ENCODE results near the gene CPNE8. TPM values are rescaled to one million over a fixed set of nuclear protein-coding genes. Genes with fewer than 3 reads are reported as not detected.

Gene CPNE8
- polyA plus RNA-seq, 4 donors, result 11.7 to 16.1 (median 14.1) TPM

DNA sequence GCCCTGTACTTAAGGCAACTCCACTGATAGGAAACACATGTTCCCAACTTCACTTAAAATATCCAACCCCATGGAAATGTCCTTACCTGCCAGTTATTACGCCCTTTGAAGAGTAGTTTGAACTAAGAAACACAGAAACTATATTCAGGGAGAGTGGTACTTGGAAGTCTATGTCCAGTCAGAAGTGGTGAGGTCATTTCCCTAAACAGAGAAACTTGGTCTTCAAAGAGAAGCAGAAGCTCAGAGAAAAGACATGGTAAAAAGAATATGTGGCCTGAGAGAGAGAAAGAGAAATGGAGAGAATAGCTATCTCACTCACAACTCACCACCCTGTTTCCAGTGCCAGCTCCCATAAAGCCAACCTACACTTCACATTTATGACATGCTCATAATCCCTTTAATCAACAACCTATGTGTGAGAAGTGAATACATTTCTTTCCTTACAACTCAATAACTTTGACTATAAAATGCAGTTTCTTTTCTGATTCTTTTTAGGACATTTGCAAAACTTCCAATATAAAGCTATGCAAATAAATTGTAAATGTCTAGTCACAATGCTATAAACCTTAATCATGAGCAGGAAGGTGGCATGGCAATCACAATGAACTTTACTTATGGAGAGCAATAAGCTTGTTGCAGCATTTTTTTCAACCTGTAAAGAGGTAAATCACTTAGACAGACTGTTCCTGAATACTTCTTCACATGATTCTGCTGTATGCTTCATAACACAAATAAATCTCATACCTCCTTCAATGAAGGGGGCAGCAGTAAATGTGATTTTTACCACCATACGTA lies 67.1 kb downstream of the CPNE8 start:
- no peak for DNase-seq (ENCODE audit: low read depth in 4 of 4, low spot score in 3 of 4)

- no peak for DNase-seq (ENCODE audit: low read depth in 4 of 4, low spot score in 3 of 4)
Observed at GRCh38 chr12:38831715-38832114, 73.7 kb downstream of the CPNE8 start.

- DNase-seq (ENCODE audit: low read depth in 4 of 4, low spot score in 3 of 4), result no peak
Observed at GRCh38 chr12:38825006-38825405, 80.4 kb downstream of the CPNE8 start.

DNA sequence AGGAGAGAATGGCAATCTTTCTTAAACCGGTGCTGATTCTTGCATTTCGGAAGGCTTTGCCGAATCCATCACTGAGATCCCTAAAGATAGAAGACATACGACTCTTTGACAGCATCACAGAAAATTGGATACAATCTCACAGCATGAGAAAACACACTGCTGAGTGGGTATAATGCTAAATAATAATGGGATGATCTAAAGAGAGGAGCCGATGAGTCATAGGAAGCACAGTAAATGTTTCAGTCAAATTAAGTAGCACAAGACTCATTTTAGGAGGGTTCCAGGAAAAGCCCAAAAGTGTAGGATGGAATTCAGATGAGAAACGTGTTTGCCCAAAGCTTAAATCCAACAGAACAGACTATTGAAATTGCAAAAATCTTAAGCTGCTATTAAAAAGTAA lies 81.7 kb downstream of the CPNE8 start:
- DNase-seq (ENCODE audit: low read depth in 4 of 4, low spot score in 3 of 4), result no peak

DNA sequence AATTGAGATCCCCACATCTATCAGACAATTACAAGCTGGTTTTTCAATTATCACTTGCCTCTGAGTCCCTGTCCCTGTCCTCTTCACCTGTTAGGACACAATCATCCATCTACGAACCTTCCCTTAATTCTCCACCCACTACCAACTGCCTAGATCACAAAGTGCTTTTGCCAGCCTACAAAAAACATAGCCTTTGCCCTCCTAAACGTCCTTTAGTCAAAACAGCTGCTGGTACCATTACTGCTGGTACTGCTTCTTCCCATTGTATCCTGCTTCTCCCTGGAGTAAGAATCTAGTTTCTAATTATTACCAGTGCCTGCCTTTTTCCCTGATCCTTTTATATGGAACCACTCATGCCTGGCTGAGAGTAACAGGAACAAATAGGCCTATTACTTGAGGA lies 82.1 kb downstream of the CPNE8 start:
- no peak for DNase-seq (ENCODE audit: low read depth in 4 of 4, low spot score in 3 of 4)

- DNase-seq (ENCODE audit: low read depth in 4 of 4, low spot score in 3 of 4), result no peak
Observed at GRCh38 chr12:38817942-38818341, 87.4 kb downstream of the CPNE8 start.

DNA sequence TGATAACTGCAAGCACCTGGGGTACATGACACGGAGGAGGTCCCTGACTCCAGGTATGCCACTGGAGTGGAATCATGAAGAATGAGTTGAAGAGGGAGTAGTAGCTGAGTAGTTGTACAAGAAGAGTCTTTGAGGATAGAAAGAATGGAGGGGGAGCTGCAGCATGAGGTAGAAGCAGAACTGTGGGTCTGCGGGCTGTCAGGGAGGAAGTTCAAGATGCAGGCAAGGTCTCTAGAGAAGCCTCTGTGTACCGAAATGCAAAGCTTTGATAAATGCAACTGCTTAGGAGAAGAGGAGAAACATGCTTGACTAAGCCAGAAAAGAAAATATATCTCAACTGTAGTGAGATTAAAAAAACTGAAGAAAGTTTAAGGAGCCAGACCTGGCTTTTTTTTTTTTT lies 91.5 kb downstream of the CPNE8 start:
- no peak for DNase-seq (ENCODE audit: low read depth in 4 of 4, low spot score in 3 of 4)

GRCh38 chr12:38811814-38812356 lies 93.5 kb downstream of the CPNE8 start:
- DNase-seq (ENCODE audit: low read depth in 4 of 4, low spot score in 3 of 4), result no peak

DNA sequence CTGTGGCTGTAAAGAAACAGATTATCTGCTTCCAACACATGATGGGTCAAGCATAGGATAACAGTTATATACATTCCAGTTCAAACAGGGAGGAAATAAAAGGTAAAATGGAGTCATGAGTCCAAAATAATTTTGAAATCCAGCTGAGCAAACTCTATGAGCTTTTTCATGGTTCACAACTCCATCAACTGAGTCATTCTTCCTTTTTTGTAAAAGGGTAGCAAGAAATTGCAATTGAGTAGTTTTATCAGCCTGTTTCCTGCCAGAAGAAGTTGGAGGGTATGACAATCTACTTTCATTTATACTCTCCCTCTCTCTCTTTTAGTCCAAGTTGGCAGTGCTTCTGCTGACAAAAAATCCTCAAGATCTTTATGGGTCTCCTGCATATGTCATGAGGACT lies 95.6 kb downstream of the CPNE8 start:
- DNase-seq (ENCODE audit: low read depth in 4 of 4, low spot score in 3 of 4), result no peak

DNA sequence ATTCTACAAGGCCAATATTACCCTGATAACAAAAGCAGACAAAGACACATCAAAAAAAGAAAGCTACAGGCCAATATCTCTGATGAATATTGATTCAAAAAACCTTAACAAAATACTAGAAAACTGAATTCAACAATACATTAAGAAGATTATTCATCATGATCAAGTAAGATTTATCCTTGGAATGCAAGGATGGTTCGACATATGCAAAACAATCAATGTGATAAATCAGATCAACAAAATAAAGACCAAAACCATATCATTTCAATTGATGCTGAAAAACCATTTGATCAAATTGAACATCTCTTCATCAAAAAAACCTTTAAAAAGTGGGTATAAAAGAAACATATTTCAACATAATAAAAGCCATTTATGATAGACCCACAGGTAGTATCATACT lies 117.3 kb downstream of the CPNE8 start:
- no peak for DNase-seq (ENCODE audit: low read depth in 4 of 4, low spot score in 3 of 4)

GRCh38 chr12:38785381-38785780 lies 120.0 kb downstream of the CPNE8 start:
- no peak for DNase-seq (ENCODE audit: low read depth in 4 of 4, low spot score in 3 of 4)

DNA sequence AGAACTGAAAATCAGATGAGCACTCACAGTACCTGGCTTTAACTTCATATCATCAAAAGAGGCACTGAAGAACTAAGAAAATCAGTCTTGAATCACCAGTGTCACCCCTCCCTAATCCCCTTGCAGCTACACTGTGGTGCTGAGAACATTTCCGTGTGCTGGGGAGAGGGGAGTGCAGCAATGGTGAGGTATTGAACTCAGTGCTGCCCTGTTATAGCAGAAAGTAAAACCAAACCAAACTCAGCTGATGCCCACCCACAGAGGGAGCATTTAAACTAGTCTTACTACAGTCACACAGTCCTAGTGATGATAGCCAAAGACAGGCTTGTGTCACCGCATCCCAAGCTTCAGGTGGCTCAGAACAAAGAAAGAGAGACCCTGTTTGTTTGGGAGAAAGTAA lies 122.1 kb downstream of the CPNE8 start:
- no peak for DNase-seq (ENCODE audit: low read depth in 4 of 4, low spot score in 3 of 4)

DNA sequence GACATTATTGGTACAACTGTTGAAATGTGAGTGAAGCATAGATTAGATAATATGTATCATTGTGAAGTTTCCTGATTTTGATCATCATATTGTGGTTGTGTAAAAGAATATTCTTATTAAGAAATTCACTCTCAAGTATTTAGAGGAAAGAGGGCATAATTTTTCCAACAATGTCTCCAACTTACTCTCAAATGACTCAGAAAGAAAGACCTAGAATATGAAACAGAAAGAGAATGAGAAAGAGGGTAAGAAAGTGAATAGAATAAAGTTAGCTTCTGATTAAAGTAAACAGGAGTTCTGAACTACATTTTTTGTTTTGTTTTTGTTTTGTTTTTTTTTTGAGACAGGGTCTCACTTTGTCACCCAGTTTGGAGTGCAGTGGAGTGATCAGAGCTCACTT lies 123.0 kb downstream of the CPNE8 start:
- no peak for DNase-seq (ENCODE audit: low read depth in 4 of 4, low spot score in 3 of 4)

- DNase-seq (ENCODE audit: low read depth in 4 of 4, low spot score in 3 of 4), result no peak
Observed at GRCh38 chr12:38776647-38777046, 128.7 kb downstream of the CPNE8 start.

- DNase-seq (ENCODE audit: low read depth in 4 of 4, low spot score in 3 of 4), result no peak
Observed at GRCh38 chr12:38775457-38775856, 129.9 kb downstream of the CPNE8 start.

DNA sequence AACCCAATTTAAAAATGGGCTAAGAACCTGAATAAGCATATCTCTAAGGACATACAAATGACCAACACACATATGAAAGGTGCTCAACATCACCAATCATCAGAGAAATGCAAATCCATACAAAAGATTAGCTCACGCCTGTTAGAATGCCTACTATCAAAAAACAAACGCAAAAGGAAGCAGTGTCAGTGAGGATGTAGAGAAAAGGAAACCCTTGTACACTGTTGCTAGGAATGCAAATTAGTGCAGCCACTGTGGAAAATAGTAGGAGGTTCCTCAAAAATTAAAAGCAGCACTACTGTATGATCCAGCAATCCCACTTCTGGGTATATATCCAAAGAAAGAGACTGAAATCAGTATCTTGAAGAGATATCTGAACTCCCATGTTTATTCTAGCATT lies 133.0 kb downstream of the CPNE8 start:
- no peak for DNase-seq (ENCODE audit: low read depth in 4 of 4, low spot score in 3 of 4)

- no peak for DNase-seq (ENCODE audit: low read depth in 4 of 4, low spot score in 3 of 4)
Observed at GRCh38 chr12:38771871-38772270, 133.5 kb downstream of the CPNE8 start.

GRCh38 chr12:38761636-38762342 lies 143.6 kb downstream of the CPNE8 start:
- DNase-seq (ENCODE audit: low read depth in 4 of 4, low spot score in 3 of 4), result no peak

- no peak for DNase-seq (ENCODE audit: low read depth in 4 of 4, low spot score in 3 of 4)
Observed at GRCh38 chr12:38761111-38761510, 144.3 kb downstream of the CPNE8 start.

- no peak for DNase-seq (ENCODE audit: low read depth in 4 of 4, low spot score in 3 of 4)
Observed at GRCh38 chr12:38759621-38760020, 145.8 kb downstream of the CPNE8 start.

DNA sequence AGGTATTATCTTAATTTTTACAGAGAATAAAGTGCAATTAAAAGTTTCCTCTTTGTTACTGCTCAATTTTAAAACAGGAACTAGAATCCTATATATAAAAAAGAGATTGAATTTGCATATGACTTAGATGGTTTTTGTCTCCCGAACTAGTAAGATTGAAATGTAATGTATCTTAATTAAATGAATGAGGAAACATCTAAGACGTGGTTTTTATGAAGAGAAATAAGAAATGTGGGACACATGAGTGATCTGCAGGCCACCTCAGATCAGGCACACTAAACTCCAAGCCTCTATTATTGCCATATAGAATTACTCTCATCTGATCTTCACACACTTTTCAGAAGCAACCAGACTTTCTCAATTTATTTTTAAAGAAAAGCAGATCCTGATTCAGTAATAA lies 158.6 kb downstream of the CPNE8 start:
- DNase-seq (ENCODE audit: low read depth in 4 of 4, low spot score in 3 of 4), result no peak

DNA sequence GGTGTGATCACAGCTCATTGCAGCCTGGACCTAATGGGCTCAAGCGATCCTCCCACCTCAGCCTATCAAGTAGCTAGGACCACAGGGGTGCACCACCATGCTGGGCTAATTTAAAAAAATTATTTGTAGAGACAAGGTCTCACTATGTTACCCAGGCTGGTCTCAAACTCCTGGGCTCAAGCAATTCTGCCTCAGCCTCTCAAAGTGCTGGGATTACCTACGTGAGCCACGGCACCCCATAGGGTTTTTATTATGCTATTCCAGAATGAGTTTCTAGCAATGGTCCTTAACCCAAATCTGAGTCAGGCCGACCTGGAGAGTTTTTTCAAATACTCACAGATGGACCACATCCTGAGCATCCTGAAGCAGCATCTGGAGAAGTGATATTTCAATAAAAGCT lies 159.8 kb downstream of the CPNE8 start:
- DNase-seq (ENCODE audit: low read depth in 4 of 4, low spot score in 3 of 4), result no peak
